Brain pericyte (primary cell): ENCODE measurements around the gene CCIN.
"Not testable (repeated sequence)": the region's sequence is repeated elsewhere in the genome, so short reads cannot be mapped to it uniquely, and the experiment has no call there.

Source experiments
- DNase-seq: peaks from one replicate; pipeline ENCODE4 v3.0.0-alpha.2; 2012; ENCODE audit warnings: low read depth, low spot score

The CCIN gene

GRCh38 chr9:36169166-36169565 is at the start of gene CCIN:
CCIN (plus strand) TSS chr9:36169388; CDS start chr9:36169503, 115 bp downstream.
- DNase-seq = no peak

- no peak for DNase-seq
Measured at GRCh38 chr9:36119476-36119875, 49.7 kb upstream of the CCIN start.

- DNase-seq = no peak
Measured at GRCh38 chr9:36120705-36121104, 48.5 kb upstream of the CCIN start.

GRCh38 chr9:36121971-36122370 is 47.2 kb upstream of the CCIN start:
- no peak for DNase-seq

GRCh38 chr9:36123515-36123914 is 45.7 kb upstream of the CCIN start:
- DNase-seq = no peak

- DNase-seq = no peak
Measured at GRCh38 chr9:36125062-36125855, 43.9 kb upstream of the CCIN start.

GRCh38 chr9:36126016-36126730 is 43.0 kb upstream of the CCIN start:
- no peak for DNase-seq

- no peak for DNase-seq
Measured at GRCh38 chr9:36127652-36128244, 41.4 kb upstream of the CCIN start.

GRCh38 chr9:36128349-36128748 is 40.8 kb upstream of the CCIN start:
- DNase-seq = no peak

- no peak for DNase-seq
Measured at GRCh38 chr9:36129139-36129538, 40.0 kb upstream of the CCIN start.

- not testable (repeated sequence) for DNase-seq
Measured at GRCh38 chr9:36131666-36132065, 37.5 kb upstream of the CCIN start.

GRCh38 chr9:36132086-36132485 is 37.1 kb upstream of the CCIN start:
- DNase-seq = no peak

- DNase-seq = no peak
Measured at GRCh38 chr9:36134761-36135505, 34.3 kb upstream of the CCIN start.

- no peak for DNase-seq
Measured at GRCh38 chr9:36135741-36136271, 33.4 kb upstream of the CCIN start.

- no peak for DNase-seq
Measured at GRCh38 chr9:36136272-36136893, 32.8 kb upstream of the CCIN start, which contains the start of gene GLIPR2. GLIPR2 (plus strand) TSS chr9:36136733; CDS start chr9:36136779, 46 bp downstream.

- no peak for DNase-seq
Measured at GRCh38 chr9:36136894-36137391, 32.2 kb upstream of the CCIN start.

GRCh38 chr9:36137392-36138004 is 31.7 kb upstream of the CCIN start:
- DNase-seq = no peak

- no peak for DNase-seq
Measured at GRCh38 chr9:36138496-36138895, 30.7 kb upstream of the CCIN start.

GRCh38 chr9:36138901-36139300 is 30.3 kb upstream of the CCIN start:
- DNase-seq = no peak
